Left lung (tissue), 10 donors: ENCODE results near the gene GTSE1. TPM values are rescaled to one million over a fixed set of nuclear protein-coding genes. Genes with fewer than 3 reads are reported as not detected.

Experiments
- ATAC-seq: fragments of 200-7000 bp; cut with Tn5 transposase; one replicate; pipeline ENCODE4 v1.9.1; 2020; ENCODE audit warnings: moderate library complexity
- DNase-seq, 4 donors: peaks; one replicate each; pipeline ENCODE4 v3.0.0-alpha.2; 2013 to 2020
- H3K27ac ChIP-seq, 2 donors: fragments of 200-600 bp; sonication (generic) in 1 of 2; one replicate each; pipeline versions ENCODE4 v1.5.0 to v1.8.0; 2020 to 2021
- H3K27me3 ChIP-seq, 2 donors: fragments of 200-600 bp; sonication (generic) in 1 of 2; one replicate each; pipeline versions ENCODE4 v1.5.0 to v1.8.0; 2020 to 2021
- H3K36me3 ChIP-seq, 2 donors: fragments of 200-600 bp; sonication (generic) in 1 of 2; one replicate each; pipeline versions ENCODE4 v1.5.0 to v1.8.0; 2020 to 2021
- H3K4me1 ChIP-seq, 2 donors: fragments of 200-600 bp; one replicate each; pipeline ENCODE4 v1.8.0; 2021
- H3K4me3 ChIP-seq, 2 donors: fragments of 200-600 bp; sonication (generic) in 1 of 2; one replicate each; pipeline versions ENCODE4 v1.5.0 to v1.8.0; 2020 to 2021; ENCODE audit warnings: mild to moderate bottlenecking in 1 of 2
- H3K9me3 ChIP-seq, 2 donors: fragments of 200-600 bp; sonication (generic) in 1 of 2; one replicate each; pipeline versions ENCODE4 v1.5.0 to v1.8.0; 2020 to 2021
- CTCF ChIP-seq, 2 donors: fragments of 200-600 bp; sonication (generic) in 1 of 2; IDR thresholded peaks; one replicate each; pipeline versions ENCODE4 v1.5.0 to v1.8.0; 2021; ENCODE audit warnings: antibody characterized with exemption in 2 of 2
- intact Hi-C, 2 donors: fragments of 100-400 bp; cut with DNase I; formaldehyde crosslinking; loops; one replicate each; pipeline versions ENCODE4 v1.11.2 to v1.14.2; 2022
- polyA plus RNA-seq, 6 donors: library from polyadenylated mRNA; unstranded; fragments of 120-200 nt; gene quantifications; one replicate each; pipeline ENCODE4 v1.2.1, GENCODE V29; 2013; ENCODE audit not compliant: insufficient read length in 6 of 6
- total RNA-seq, 2 donors: library from RNA; stranded (reverse); fragmentation: NEBNext Ultra II Directional; extraction: Animal tissue kit (Norgen Biotek cat#: 25700); gene quantifications; one replicate each; pipeline ENCODE4 v1.2.1, GENCODE V29; 2021
- donor health status: DM: no; HTN: yes; CAD: no.
- donor health status: DM: no; HTN: no; CAD: no.

The GTSE1 gene
- total and polyA plus RNA-seq, 8 donors: 1.5 to 30.6 (median 15.3) TPM

DNA sequence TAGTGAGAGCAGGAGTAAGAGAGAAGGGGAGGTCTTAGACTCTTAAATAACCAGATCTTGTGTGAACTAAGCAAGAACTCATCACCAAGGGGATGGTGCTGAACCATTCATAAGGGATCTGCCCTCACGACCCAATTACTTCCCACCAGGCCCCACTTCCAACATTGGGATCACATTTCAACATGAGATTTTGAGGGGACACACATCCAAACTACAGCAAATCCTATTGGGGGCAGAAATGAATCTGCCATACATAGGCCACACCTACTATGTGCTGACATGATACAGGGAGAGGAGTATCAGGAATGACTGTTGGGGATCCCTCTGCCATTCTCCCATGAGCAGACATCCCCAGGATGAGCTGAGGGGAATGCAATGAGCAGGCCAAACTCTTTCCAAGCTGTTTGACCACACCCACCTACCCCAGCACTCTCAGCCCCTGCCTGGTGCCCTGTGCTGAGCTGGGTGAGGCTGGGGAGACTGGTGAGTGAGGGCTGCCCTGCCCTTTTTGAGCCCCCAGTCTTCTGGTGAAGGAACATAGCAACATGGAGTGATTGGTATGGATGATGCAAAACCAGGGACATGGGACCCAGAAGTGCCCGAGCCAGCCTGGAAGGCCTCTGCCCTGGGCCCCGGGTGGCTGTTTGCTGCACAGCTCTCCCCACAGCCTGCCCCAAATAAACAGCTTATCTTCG is 1.2 kb upstream of the GTSE1 start:
- Histone ChIP-seq H3K36me3 (peaks cover 0 to 31% of the 10 kb centered on the region in 2 donors), H3K27ac (peak overlapping the region in 1 of 2 donors; percentile 98), H3K4me1 (peaks cover 8 to 45% of the 10 kb centered on the region in 2 donors), H3K27me3 (no peaks in the 10 kb centered on the region), H3K9me3 (peaks cover 0 to 7% of the 10 kb centered on the region in 2 donors), H3K4me3 (peak overlapping the region in 1 of 2 donors; percentile 49)
- intact Hi-C loops: no loop called here
- TF ChIP-seq CTCF (IDR thresholded peaks at IDR 0.05): no peak
- no peak for DNase-seq
- ATAC-seq: no peak

GRCh38 chr22:46297151-46297812 is 612 bp downstream of the GTSE1 start:
- H3K27ac ChIP-seq: no peak overlapping the region
- no peaks in the 10 kb centered on the region for H3K27me3 ChIP-seq
- H3K4me3 ChIP-seq: peak overlapping the region; percentile 49 to 56
- H3K36me3 ChIP-seq: peaks cover 0 to 15% of the 10 kb centered on the region in 2 donors
- TF ChIP-seq CTCF (IDR thresholded peaks at IDR 0.05): no peak
- no peak for ATAC-seq
- no peaks in the 10 kb centered on the region for H3K9me3 ChIP-seq
- intact Hi-C loops: no loop called here
- DNase-seq: no peak
- peaks cover 8 to 45% of the 10 kb centered on the region in 2 donors for H3K4me1 ChIP-seq

DNA sequence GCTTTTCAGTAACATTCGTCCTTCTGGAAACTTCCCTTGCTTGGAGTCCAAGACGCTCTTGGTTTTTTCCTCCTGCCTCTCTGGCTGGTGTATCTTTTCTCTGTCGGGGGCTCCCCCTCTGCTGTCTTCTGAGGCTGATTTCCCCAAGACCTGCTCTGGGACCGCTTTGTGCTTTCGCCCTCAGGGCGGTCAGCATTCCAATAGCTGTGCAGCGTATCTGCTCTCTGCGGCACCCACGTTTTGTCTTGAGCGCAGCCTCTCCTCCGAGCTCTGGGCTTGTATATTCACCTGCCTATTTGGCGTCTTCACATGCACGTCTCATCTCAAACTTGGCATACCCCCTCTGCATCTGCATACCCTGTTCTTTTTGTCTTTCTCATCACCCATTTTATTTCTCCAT is 2.4 kb downstream of the GTSE1 start:
- Histone ChIP-seq H3K4me1 (peaks cover 8 to 33% of the 10 kb centered on the region in 2 donors), H3K36me3 (no peaks in the 10 kb centered on the region), H3K27ac (no peak overlapping the region), H3K9me3 (no peaks in the 10 kb centered on the region), H3K27me3 (no peaks in the 10 kb centered on the region), H3K4me3 (no peak overlapping the region)
- DNase-seq: peak in 1 of 4 donors; percentile 3
- intact Hi-C loops: no loop called here
- ATAC-seq: no peak
- no peak for TF ChIP-seq CTCF (IDR thresholded peaks at IDR 0.05)

DNA sequence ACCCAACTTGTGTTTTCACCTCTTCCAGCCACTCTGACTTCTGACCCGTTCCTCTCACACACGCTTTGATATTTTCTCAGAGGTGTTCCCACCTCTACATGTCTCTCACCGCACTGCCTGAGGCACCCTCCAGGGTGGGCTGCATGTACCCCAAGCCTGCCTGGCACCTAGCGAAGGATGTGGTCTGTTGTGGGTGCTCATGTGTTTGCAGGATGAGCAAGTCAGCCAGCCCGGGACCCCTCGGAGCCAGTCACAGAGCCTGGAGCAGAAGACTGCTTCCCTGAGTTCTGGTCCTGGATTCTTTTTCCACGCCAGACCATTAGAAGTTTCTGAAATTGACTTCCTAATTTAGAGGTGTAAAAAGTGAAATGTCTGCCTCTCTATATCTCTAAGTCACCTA is 3.8 kb downstream of the GTSE1 start:
- no peak for DNase-seq
- Histone ChIP-seq H3K27me3 (no peaks in the 10 kb centered on the region), H3K36me3 (no peaks in the 10 kb centered on the region), H3K4me3 (no peak overlapping the region), H3K4me1 (peaks cover 8 to 26% of the 10 kb centered on the region in 2 donors), H3K27ac (no peak overlapping the region), H3K9me3 (no peaks in the 10 kb centered on the region)
- no peak for ATAC-seq
- TF ChIP-seq CTCF (IDR thresholded peaks at IDR 0.05): no peak
- intact Hi-C loops: loop anchor here in 1 of 2 donors (10.0 kb wide), 1 partner anchor 176 kb away; no protein-coding TSS in a partner anchor

DNA sequence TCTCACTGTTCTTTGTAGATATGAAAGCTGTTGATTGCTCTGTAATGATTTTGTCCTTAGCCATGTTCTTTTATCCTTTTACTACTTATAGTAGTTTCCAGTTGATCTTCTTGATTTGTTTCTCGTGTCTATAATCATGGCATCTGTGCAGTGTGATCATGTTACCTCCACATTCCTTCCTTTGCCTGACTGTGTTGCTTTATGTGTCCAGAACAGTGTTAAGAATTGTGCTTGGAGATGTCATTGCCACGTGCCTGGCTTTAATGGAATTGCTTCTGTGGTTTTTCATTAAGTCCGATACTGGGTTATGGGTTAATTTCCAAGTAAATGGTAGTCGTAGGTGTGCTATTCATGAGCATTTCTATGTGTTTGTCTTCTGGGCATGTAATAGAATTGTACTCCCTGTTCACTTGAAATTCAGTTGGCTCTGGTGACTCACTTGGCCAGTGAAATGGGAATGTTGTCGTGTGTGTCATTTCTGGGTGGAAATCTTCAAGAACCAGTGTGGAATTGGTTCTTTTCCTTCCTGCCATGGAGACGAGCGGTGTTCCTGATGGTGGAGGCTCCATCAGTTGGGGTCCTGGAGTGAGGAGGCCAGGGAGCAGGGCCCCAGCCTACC is 6.8 kb downstream of the GTSE1 start:
- intact Hi-C loops: loop anchor here in 1 of 2 donors (10.0 kb wide), 1 partner anchor 179 kb away; no protein-coding TSS in a partner anchor
- Histone ChIP-seq H3K4me3 (no peak overlapping the region), H3K27me3 (no peaks in the 10 kb centered on the region), H3K9me3 (no peaks in the 10 kb centered on the region), H3K27ac (no peak overlapping the region), H3K4me1 (no peaks in the 10 kb centered on the region), H3K36me3 (peaks cover 0 to 3% of the 10 kb centered on the region in 2 donors)
- no peak for ATAC-seq
- no peak for DNase-seq
- no peak for TF ChIP-seq CTCF (IDR thresholded peaks at IDR 0.05)
